UCSD-AML1 (cell line): ENCODE results near the gene KCNMB3.

ENCODE experiments used
- DNase-seq: peaks from one replicate; lab custom pipeline; 2025; ENCODE audit not compliant: unreplicated experiment; lab: John Stamatoyannopoulos, UW

Gene KCNMB3

DNA sequence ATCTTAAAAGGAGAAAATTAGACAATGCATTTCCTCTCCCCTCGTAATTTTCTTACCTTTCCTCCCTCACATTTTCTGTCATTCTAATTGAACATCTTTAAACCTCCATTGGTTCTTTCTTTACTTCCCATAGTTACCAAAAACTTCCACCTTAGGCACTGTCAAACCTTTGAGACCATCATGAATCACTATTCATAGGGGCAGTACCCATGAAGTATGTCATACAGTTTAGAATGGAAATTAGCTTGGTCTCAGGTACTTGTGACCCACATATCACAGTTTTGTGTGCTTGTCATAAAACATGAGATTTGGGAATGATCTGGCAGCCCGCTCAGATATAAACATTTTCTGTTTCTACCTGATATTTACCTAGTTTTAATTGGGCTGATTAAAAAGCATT lies 50.1 kb downstream of the KCNMB3 start:
- no peak for DNase-seq

DNA sequence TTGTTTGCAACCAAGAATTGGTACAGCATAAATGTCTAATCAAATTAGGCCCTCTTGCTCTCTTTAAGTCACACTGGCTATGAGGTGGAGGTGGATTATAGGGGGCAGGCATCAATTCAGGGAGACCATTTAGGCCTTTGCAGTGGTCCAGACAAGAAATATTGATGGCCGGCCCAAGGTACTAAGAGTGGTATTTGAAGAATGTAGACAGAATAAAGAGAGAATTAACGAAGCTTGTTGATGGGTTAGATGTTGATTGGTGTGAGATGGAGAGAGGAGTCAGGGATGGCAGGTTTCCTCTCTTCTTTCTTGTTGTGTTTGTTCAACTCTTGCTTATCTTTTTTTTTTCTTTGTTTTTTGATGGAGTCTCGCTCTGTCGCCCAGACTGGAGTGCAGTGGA lies 54.2 kb downstream of the KCNMB3 start:
- no peak for DNase-seq

DNA sequence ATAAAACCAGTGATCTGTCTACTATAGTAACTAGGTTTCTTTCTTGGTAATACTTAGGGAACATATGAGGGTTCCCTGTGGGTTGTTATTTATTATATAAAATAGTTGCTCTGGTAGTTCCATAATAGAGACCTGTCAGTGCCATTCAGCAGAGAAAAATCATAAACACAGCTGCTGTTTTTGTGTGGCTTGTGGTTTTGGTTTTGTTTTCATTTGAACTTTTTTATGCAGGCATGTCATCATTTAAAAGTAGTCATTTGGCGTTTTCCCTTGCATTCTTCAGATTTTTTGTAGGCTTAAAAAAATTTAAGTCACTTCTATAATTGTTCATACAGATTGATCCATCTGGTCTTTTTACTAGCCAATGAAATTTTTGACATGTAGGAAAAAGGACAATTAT lies 54.8 kb downstream of the KCNMB3 start:
- no peak for DNase-seq

DNA sequence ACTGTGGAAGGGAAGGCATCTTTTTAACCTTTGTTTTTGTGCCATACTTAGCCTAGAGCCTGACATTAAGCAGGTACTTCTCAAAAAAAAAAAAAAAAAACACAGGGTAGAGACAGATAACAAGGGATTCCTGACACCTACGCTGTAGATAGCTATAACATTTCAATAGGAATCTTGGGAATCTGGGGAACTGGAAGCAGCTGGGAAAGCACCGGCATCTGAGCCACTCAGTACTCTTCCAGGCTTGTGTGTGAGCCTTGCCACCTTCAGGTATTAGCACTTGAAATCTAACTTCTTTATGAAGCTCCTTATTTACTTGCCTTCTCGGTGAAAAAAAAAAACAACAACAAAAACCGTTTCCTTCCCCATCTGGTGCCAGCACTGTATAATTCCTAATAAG lies 56.0 kb downstream of the KCNMB3 start:
- DNase-seq: no peak
